GM23248 (cell line): ENCODE data around the gene PSME1.

ENCODE experiments used
- EZH2 ChIP-seq: fragments of 200-600 bp; sonication (generic); IDR thresholded peaks from 2 replicates; pipeline ENCODE4 v1.6.1; 2018; ENCODE audit warnings: antibody characterized with exemption, mild to moderate bottlenecking; ENCODE audit not compliant: insufficient read depth, poor library complexity, severe bottlenecking
- EZH2phosphoT487 ChIP-seq: fragments of 200-600 bp; sonication (generic); IDR thresholded peaks from 2 replicates; pipeline ENCODE4 v1.6.1; 2018; ENCODE audit warnings: antibody characterized with exemption, moderate library complexity, mild to moderate bottlenecking, low read depth; ENCODE audit not compliant: insufficient read depth

- TF ChIP-seq EZH2 (no peak), EZH2phosphoT487 (no peak)
Measured at GRCh38 chr14:24156840-24157239, 20.8 kb downstream of the PSME1 start.
